Measurements from ENCODE around the gene ARMH1.

Gene ARMH1

GRCh38 chr1:44670751-44671640 is 3.5 kb upstream of the ARMH1 start:
- Histone ChIP-seq H3K27ac (ENCODE audit: low read depth, low read length) (no peak overlapping the region), H3K9me3 (ENCODE audit: control insufficient read depth, insufficient read depth, low read length) (no peaks in the 10 kb centered on the region), H3F3A (ENCODE audit: control insufficient read depth, insufficient read depth) (peaks cover 5% of the 10 kb centered on the region; the same call in 1 of the 2 replicates), H4K20me1 (ENCODE audit: control insufficient read depth, insufficient read depth, low read depth, low read length) (0 out of 2 replicates have a peak, but pooled peaks cover 5% of the 10 kb centered on the region), H3K36me3 (ENCODE audit: control insufficient read depth, low read length) (no peaks in the 10 kb centered on the region), H3K4me3 (ENCODE audit: low read length) (no peak overlapping the region), H3K79me2 (ENCODE audit: control insufficient read depth, low read length) (peaks cover 3% of the 10 kb centered on the region; the same call in 1 of the 2 replicates), H3K4me2 (ENCODE audit: low read length) (no peak overlapping the region), H3K4me1 (ENCODE audit: control insufficient read depth, low read length) (peaks cover 38% of the 10 kb centered on the region), H3K9me2 (replicated peaks; ENCODE audit: control insufficient read depth, low read length) (no peaks in the 10 kb centered on the region), H3K27me3 (ENCODE audit: control insufficient read depth, low read length) (peaks cover 11% of the 10 kb centered on the region)
- no peak for TF ChIP-seq EZH2phosphoT487 (IDR thresholded peaks at IDR 0.05; ENCODE audit: borderline replicate concordance, low read length)
- no peak for TF ChIP-seq CTCF (IDR thresholded peaks at IDR 0.05; ENCODE audit: low read depth, low read length, poor library complexity, severe bottlenecking)

- H3K4me1 ChIP-seq (ENCODE audit: control insufficient read depth, low read length) = peaks cover 52% of the 10 kb centered on the region
- H3K4me2 ChIP-seq (ENCODE audit: low read length) = peak overlapping the region; percentile 55
- H3K27me3 ChIP-seq (ENCODE audit: control insufficient read depth, low read length) = peaks cover 11% of the 10 kb centered on the region
- peak overlapping the region; percentile 40 for H3K4me3 ChIP-seq (ENCODE audit: low read length)
- H3K27ac ChIP-seq (ENCODE audit: low read depth, low read length) = no peak overlapping the region
- peaks cover 3% of the 10 kb centered on the region; the same call in 1 of the 2 replicates for H3K79me2 ChIP-seq (ENCODE audit: control insufficient read depth, low read length)
- H3K9me2 ChIP-seq (replicated peaks; ENCODE audit: control insufficient read depth, low read length) = no peaks in the 10 kb centered on the region
- no peaks in the 10 kb centered on the region for H3K36me3 ChIP-seq (ENCODE audit: control insufficient read depth, low read length)
- no peaks in the 10 kb centered on the region for H3K9me3 ChIP-seq (ENCODE audit: control insufficient read depth, insufficient read depth, low read length)
- no peak for TF ChIP-seq CTCF (IDR thresholded peaks at IDR 0.05; ENCODE audit: low read depth, low read length, poor library complexity, severe bottlenecking)
- no peak for TF ChIP-seq EZH2phosphoT487 (IDR thresholded peaks at IDR 0.05; ENCODE audit: borderline replicate concordance, low read length)
- H4K20me1 ChIP-seq (ENCODE audit: control insufficient read depth, insufficient read depth, low read depth, low read length) = 0 out of 2 replicates have a peak, but pooled peaks cover 5% of the 10 kb centered on the region
- H3F3A ChIP-seq (ENCODE audit: control insufficient read depth, insufficient read depth) = peaks cover 5% of the 10 kb centered on the region
Observed at GRCh38 chr1:44672254-44672955, 2.1 kb upstream of the ARMH1 start.

GRCh38 chr1:44672961-44673674 is 1.4 kb upstream of the ARMH1 start:
- TF ChIP-seq CTCF (IDR thresholded peaks at IDR 0.05; ENCODE audit: low read depth, low read length, poor library complexity, severe bottlenecking) = no peak
- no peak for TF ChIP-seq EZH2phosphoT487 (IDR thresholded peaks at IDR 0.05; ENCODE audit: borderline replicate concordance, low read length)
- H3K4me2 ChIP-seq (ENCODE audit: low read length) = peak overlapping the region; percentile 96
- H3K27me3 ChIP-seq (ENCODE audit: control insufficient read depth, low read length) = peaks cover 11% of the 10 kb centered on the region
- no peaks in the 10 kb centered on the region for H3K9me2 ChIP-seq (replicated peaks; ENCODE audit: control insufficient read depth, low read length)
- peaks cover 3% of the 10 kb centered on the region; the same call in 1 of the 2 replicates for H3K79me2 ChIP-seq (ENCODE audit: control insufficient read depth, low read length)
- H3K4me1 ChIP-seq (ENCODE audit: control insufficient read depth, low read length) = peaks cover 55% of the 10 kb centered on the region
- H3K9me3 ChIP-seq (ENCODE audit: control insufficient read depth, insufficient read depth, low read length) = no peaks in the 10 kb centered on the region
- H3K4me3 ChIP-seq (ENCODE audit: low read length) = peak overlapping the region; percentile 87
- no peak overlapping the region for H3K27ac ChIP-seq (ENCODE audit: low read depth, low read length)
- H3F3A ChIP-seq (ENCODE audit: control insufficient read depth, insufficient read depth) = peaks cover 5% of the 10 kb centered on the region
- no peaks in the 10 kb centered on the region for H3K36me3 ChIP-seq (ENCODE audit: control insufficient read depth, low read length)
- H4K20me1 ChIP-seq (ENCODE audit: control insufficient read depth, insufficient read depth, low read depth, low read length) = 0 out of 2 replicates have a peak, but pooled peaks cover 5% of the 10 kb centered on the region

Data from DOHH2 (cell line).